Thyroid gland (tissue), 4 donors: ENCODE measurements around the gene RNU4-1. TPM values are rescaled to one million over a fixed set of nuclear protein-coding genes. Genes with fewer than 3 reads are reported as not detected.
"Not testable (repeated sequence)": the region's sequence is repeated elsewhere in the genome, so short reads cannot be mapped to it uniquely, and the experiment has no call there.

Source experiments
- DNase-seq, 2 donors: peaks; one replicate each; pipeline ENCODE4 v3.0.0-alpha.2; 2019
- H3K27ac ChIP-seq, 3 donors: fragments of 200-600 bp; sonication (generic); 1 replicate in 2 of 3; 2 replicates in 1 of 3; pipeline ENCODE4 v1.5.1; 2016 to 2019; ENCODE audit warnings: mild to moderate bottlenecking in 1 of 3, moderate library complexity in 1 of 3
- H3K27me3 ChIP-seq: fragments of 200-600 bp; sonication (generic); one replicate; pipeline ENCODE4 v1.5.1; 2019
- H3K36me3 ChIP-seq, 2 donors: fragments of 200-600 bp; sonication (generic); one replicate each; pipeline ENCODE4 v1.5.1; 2016 to 2019
- H3K4me1 ChIP-seq, 2 donors: fragments of 200-600 bp; sonication (generic); one replicate each; pipeline ENCODE4 v1.5.1; 2017 to 2019
- H3K4me3 ChIP-seq, 3 donors: fragments of 200-600 bp; sonication (generic); replicated peaks in 1 of 3; 1 replicate in 2 of 3; 2 replicates in 1 of 3; pipeline ENCODE4 v1.5.1; 2016; ENCODE audit warnings: mild to moderate bottlenecking in 1 of 3
- H3K9me3 ChIP-seq: fragments of 200-600 bp; sonication (generic); one replicate; pipeline ENCODE4 v1.5.1; 2017
- POLR2A ChIP-seq, 2 donors: fragments of 450-650 bp; IDR thresholded peaks; one replicate each; pipeline ENCODE4 v1.6.1; 2017; ENCODE audit warnings: antibody characterized with exemption in 2 of 2, mild to moderate bottlenecking in 2 of 2, moderate library complexity in 1 of 2
- WGBS, 2 donors: methylation state at CpG; one replicate each; pipeline ENCODE4 v1.1.5; 2017; 5-methylcytosine and 5-hydroxymethylcytosine counted together
- intact Hi-C: fragments of 100-400 bp; cut with DNase I; formaldehyde crosslinking; loops from one replicate; pipeline ENCODE4 v1.15.1; 2023
- small RNA-seq: library from RNA; depleted of rRNA; stranded (forward); fragments of <200 nt; gene quantifications from one replicate; pipeline ENCODE3, GENCODE V24; 2016
- total RNA-seq, 4 donors: library from RNA; depleted of rRNA; stranded (reverse); fragments of >200 nt; gene quantifications; one replicate each; pipeline ENCODE4 v1.2.3, GENCODE V29; 2016
- TF ChIP-seq, protein P1 (sequence below), 6 experiments: fragments of 200-600 bp in 3 of 6; fragments of 450-650 bp in 3 of 6; sonication (generic) in 3 of 6; IDR thresholded peaks; one replicate each; pipeline ENCODE4 v1.5.1; 2016 to 2019; ENCODE audit warnings: antibody characterized with exemption in 6 of 6, mild to moderate bottlenecking in 2 of 6, inconsistent platforms in 1 of 6, moderate library complexity in 1 of 6

The RNU4-1 gene
- total RNA-seq, 4 donors from 2014 or later = under 0.01 TPM

- H3K36me3 ChIP-seq = no peaks in the 10 kb centered on the region
- peak overlapping the region; percentile 63 to 82 (median 70) for H3K27ac ChIP-seq
- peaks cover 35 to 58% of the 10 kb centered on the region in 2 donors for H3K4me1 ChIP-seq
- no peaks in the 10 kb centered on the region for H3K27me3 ChIP-seq
- WGBS, 2 donors = 43 to 57% methylated on average over 6 to 8 of the region's 8 CpGs
- no peak overlapping the region for H3K4me3 ChIP-seq
- intact Hi-C loops = no loop called here
- no peaks in the 10 kb centered on the region for H3K9me3 ChIP-seq
- DNase-seq = peak; percentile 50 to 52
- TF ChIP-seq, protein P1, sequence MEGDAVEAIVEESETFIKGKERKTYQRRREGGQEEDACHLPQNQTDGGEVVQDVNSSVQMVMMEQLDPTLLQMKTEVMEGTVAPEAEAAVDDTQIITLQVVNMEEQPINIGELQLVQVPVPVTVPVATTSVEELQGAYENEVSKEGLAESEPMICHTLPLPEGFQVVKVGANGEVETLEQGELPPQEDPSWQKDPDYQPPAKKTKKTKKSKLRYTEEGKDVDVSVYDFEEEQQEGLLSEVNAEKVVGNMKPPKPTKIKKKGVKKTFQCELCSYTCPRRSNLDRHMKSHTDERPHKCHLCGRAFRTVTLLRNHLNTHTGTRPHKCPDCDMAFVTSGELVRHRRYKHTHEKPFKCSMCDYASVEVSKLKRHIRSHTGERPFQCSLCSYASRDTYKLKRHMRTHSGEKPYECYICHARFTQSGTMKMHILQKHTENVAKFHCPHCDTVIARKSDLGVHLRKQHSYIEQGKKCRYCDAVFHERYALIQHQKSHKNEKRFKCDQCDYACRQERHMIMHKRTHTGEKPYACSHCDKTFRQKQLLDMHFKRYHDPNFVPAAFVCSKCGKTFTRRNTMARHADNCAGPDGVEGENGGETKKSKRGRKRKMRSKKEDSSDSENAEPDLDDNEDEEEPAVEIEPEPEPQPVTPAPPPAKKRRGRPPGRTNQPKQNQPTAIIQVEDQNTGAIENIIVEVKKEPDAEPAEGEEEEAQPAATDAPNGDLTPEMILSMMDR (IDR thresholded peaks at IDR 0.05) = no peak
- TF ChIP-seq POLR2A (IDR thresholded peaks at IDR 0.05) = no peak
Measured at GRCh38 chr12:120249875-120250795, 42.9 kb downstream of the RNU4-1 start.

DNA sequence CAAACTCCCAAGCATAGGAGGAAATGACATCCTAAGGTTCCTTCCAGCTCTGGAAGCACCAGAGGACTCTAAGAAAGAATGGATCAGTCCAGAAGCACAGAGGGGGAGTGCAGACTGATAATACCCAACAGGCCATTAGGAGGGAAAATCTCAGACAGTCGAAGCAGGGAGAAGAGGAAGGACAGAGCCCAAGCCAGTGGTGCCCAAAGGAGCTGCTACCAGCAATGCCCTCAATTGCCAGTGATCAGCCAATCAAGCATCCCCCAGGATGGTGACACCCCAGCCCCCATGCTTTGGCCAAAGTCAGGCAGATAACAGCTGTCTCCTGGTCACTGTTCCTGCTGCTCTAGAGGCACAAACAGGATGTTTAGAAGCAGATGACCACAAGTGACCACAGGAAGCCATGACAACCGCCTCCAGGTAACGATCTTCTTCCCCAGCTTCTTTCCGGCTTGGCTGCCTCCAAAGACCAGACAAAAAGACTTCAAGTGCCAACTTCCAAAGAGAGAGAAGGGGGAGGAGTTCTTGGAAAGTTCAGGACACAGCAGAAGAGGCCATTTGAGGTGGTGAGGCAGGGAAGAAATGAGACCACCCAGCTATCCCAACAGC lies 43.7 kb downstream of the RNU4-1 start:
- intact Hi-C loops = no loop called here
- no peaks in the 10 kb centered on the region for H3K9me3 ChIP-seq
- TF ChIP-seq, protein P1 (IDR thresholded peaks at IDR 0.05) = no peak
- TF ChIP-seq POLR2A (IDR thresholded peaks at IDR 0.05) = no peak
- 60 to 74% methylated on average over 4 of the region's 4 CpGs for WGBS, 2 donors
- no peak for DNase-seq
- H3K4me1 ChIP-seq = peaks cover 35 to 56% of the 10 kb centered on the region in 2 donors
- no peak overlapping the region for H3K4me3 ChIP-seq
- no peaks in the 10 kb centered on the region for H3K36me3 ChIP-seq
- no peaks in the 10 kb centered on the region for H3K27me3 ChIP-seq
- H3K27ac ChIP-seq = peak overlapping the region; percentile 23 to 82 (median 70)

- 65 to 75% methylated on average over 6 of the region's 6 CpGs for WGBS, 2 donors
- H3K36me3 ChIP-seq = no peaks in the 10 kb centered on the region
- TF ChIP-seq, protein P1 (IDR thresholded peaks at IDR 0.05) = no peak
- no peak for TF ChIP-seq POLR2A (IDR thresholded peaks at IDR 0.05)
Measured at GRCh38 chr12:120247621-120248030, 45.4 kb downstream of the RNU4-1 start.

GRCh38 chr12:120247183-120247582 lies 45.9 kb downstream of the RNU4-1 start:
- no peaks in the 10 kb centered on the region for H3K9me3 ChIP-seq

More at GRCh38 chr12:120247621-120248030, 45.4 kb downstream of the RNU4-1 start:
- H3K4me1 ChIP-seq = peaks cover 41 to 49% of the 10 kb centered on the region in 2 donors
- no peak overlapping the region for H3K4me3 ChIP-seq
- peak overlapping the region in 2 of 3 donors; percentile 62 to 82 for H3K27ac ChIP-seq
- intact Hi-C loops = no loop called here
- H3K9me3 ChIP-seq = no peaks in the 10 kb centered on the region
- no peak for DNase-seq
- no peaks in the 10 kb centered on the region for H3K27me3 ChIP-seq

GRCh38 chr12:120246705-120247104 lies 46.3 kb downstream of the RNU4-1 start:
- H3K27me3 ChIP-seq, DNase-seq, intact Hi-C loops, H3K4me3 ChIP-seq, H3K9me3 ChIP-seq, H3K36me3 ChIP-seq: not testable (repeated sequence)
- Histone ChIP-seq H3K27ac (peak overlapping the region in 2 of 3 donors; percentile 33 to 82), H3K4me1 (peaks cover 44% of the 10 kb centered on the region in 2 donors)
- WGBS, 2 donors = 69 to 81% methylated on average over 5 of the region's 5 CpGs

More at GRCh38 chr12:120247183-120247582, 45.9 kb downstream of the RNU4-1 start:
- Histone ChIP-seq H3K36me3 (no peaks in the 10 kb centered on the region), H3K4me3 (no peak overlapping the region), H3K27ac (peak overlapping the region; percentile 33 to 82 (median 62)), H3K27me3 (no peaks in the 10 kb centered on the region), H3K4me1 (peaks cover 42 to 46% of the 10 kb centered on the region in 2 donors)
- TF ChIP-seq, protein P1 (IDR thresholded peaks at IDR 0.05) = no peak
- no peak for TF ChIP-seq POLR2A (IDR thresholded peaks at IDR 0.05)
- no peak for DNase-seq
- intact Hi-C loops = no loop called here
- WGBS, 2 donors = 86 to 90% methylated on average over 3 of the region's 3 CpGs

Small RNAs within 50 kb of the gene (small RNA-seq; reads per million reads assigned to genes)
- gene RNU4-1 (1,436 reads per million, percentile 99 among the genes with 10 or more reads in this experiment), gene RNU4-2 (904 reads per million, percentile 99 among the genes with 10 or more reads in this experiment), gene RNU6-1088P (not detected)

Other genes with a start within 250 kb of the RNU4-1 start
- 10 to 100 TPM; 14.9 to 19.9 (median 17.4) TPM for gene RAB35, start 176.5 kb downstream of the RNU4-1 start, total RNA-seq
- 100 to 1,000 TPM in 1 of 4 donors, 10 to 100 TPM in 3; 44.6 to 111 (median 73.6) TPM for gene GCN1, start 98.5 kb downstream of the RNU4-1 start, total RNA-seq
- 1,000 to 10,000 TPM; 1,176 to 3,070 (median 2,431) TPM for gene RPLP0, start 92.1 kb downstream of the RNU4-1 start, total RNA-seq
- gene PXN, start 27.5 kb downstream of the RNU4-1 start, total RNA-seq = 10 to 100 TPM; 61.7 to 95.5 (median 82.7) TPM
- gene RNU4-2, start 1.3 kb downstream of the RNU4-1 start, total RNA-seq = under 1 TPM; under 0.01 TPM
- 1 to 10 TPM in 3 of 4 donors, not detected in 1; 3.1 to 6.5 (median 3.8) TPM for gene SIRT4, start 9.1 kb upstream of the RNU4-1 start, total RNA-seq
- not detected for gene PLA2G1B, start 34.5 kb upstream of the RNU4-1 start, total RNA-seq
- 1 to 10 TPM in 1 of 4 donors, under 1 TPM in 1, not detected in 2; 0.33 to 1.6 TPM for gene MSI1, start 75.9 kb upstream of the RNU4-1 start, total RNA-seq
- gene COX6A1, start 144.9 kb upstream of the RNU4-1 start, total RNA-seq = 1,000 to 10,000 TPM in 1 of 4 donors, 100 to 1,000 TPM in 3; 511 to 1,033 (median 687) TPM
- gene TRIAP1, start 153.1 kb upstream of the RNU4-1 start, total RNA-seq = 10 to 100 TPM in 2 of 4 donors, 1 to 10 TPM in 2; 8.1 to 15.2 (median 12.2) TPM
- gene GATC, start 153.2 kb upstream of the RNU4-1 start, total RNA-seq = 10 to 100 TPM; 32.4 to 38.4 (median 36.6) TPM
- 100 to 1,000 TPM in 1 of 4 donors, 10 to 100 TPM in 3; 64.5 to 107 (median 79.9) TPM for gene SRSF9, start 176.5 kb upstream of the RNU4-1 start, total RNA-seq
- 100 to 1,000 TPM; 128 to 265 (median 232) TPM for gene DYNLL1, start 202.9 kb upstream of the RNU4-1 start, total RNA-seq
- 10 to 100 TPM; 17.9 to 33.3 (median 32.8) TPM for gene COQ5, start 235.9 kb upstream of the RNU4-1 start, total RNA-seq
- gene RNF10, start 241.1 kb upstream of the RNU4-1 start, total RNA-seq = 100 to 1,000 TPM in 3 of 4 donors, 10 to 100 TPM in 1; 62.5 to 159 (median 127) TPM